ENCODE measurements around the gene VSX1.

GRCh38 chr20:25076731-25077609 is 5.0 kb downstream of the VSX1 start:
- TF ChIP-seq EZH2 (IDR thresholded peaks at IDR 0.05), result no peak
- no peak for TF ChIP-seq POLR2AphosphoS5 (IDR thresholded peaks at IDR 0.05; ENCODE audit: borderline replicate concordance, low read depth, low read length)
- no peak for TF ChIP-seq FOXP2 (optimal IDR thresholded peaks at IDR 0.05; ENCODE audit: control extremely low read depth, extremely low read length, insufficient read depth)

Measured in SK-N-MC (cell line).